GM12874 (cell line): ENCODE data around the gene OR11G2.
A peak's percentile ranks its signal among the peaks of the same experiment; 100 is the strongest.

Experiments used
- TF ChIP-seq, protein P1 (sequence below): IDR thresholded peaks from 2 replicates; pipeline ENCODE4 v1.5.1; 2011; ENCODE audit warnings: low read depth, mild to moderate bottlenecking, control low read depth, low read length, moderate library complexity; ENCODE audit not compliant: insufficient read depth

OR11G2 gene

DNA sequence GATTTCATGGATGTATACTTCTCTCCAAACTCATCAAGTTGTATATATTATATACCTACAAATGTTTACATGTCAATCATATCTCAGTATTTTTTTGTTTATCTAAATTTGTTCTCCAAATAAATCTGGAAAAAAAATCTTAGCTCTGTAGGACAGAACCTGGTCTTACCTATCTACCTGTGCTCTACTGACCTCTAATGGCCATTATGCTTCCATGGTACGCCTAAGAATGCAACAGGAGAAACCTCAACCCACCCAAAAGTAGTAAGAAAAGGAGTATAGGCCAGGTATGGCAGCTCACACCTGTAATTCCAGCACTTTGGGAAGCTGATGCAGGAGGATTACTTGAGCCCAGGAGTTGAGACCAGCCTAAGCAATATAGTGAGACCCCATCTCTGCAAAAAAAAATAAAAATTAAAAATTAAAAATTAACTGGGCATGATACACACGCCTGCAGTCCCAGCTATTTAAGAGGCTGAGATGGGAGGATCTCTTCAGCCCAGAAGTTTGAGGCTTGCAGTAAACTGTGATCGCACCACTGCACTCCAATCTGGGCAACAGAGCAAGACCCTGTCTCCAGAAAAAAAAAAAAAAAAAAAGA lies 57.0 kb downstream of the OR11G2 start:
- TF ChIP-seq, protein P1, sequence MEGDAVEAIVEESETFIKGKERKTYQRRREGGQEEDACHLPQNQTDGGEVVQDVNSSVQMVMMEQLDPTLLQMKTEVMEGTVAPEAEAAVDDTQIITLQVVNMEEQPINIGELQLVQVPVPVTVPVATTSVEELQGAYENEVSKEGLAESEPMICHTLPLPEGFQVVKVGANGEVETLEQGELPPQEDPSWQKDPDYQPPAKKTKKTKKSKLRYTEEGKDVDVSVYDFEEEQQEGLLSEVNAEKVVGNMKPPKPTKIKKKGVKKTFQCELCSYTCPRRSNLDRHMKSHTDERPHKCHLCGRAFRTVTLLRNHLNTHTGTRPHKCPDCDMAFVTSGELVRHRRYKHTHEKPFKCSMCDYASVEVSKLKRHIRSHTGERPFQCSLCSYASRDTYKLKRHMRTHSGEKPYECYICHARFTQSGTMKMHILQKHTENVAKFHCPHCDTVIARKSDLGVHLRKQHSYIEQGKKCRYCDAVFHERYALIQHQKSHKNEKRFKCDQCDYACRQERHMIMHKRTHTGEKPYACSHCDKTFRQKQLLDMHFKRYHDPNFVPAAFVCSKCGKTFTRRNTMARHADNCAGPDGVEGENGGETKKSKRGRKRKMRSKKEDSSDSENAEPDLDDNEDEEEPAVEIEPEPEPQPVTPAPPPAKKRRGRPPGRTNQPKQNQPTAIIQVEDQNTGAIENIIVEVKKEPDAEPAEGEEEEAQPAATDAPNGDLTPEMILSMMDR: peak; percentile 21; the same call in 1 of the 2 replicates
